Neural cell (in vitro differentiated cells): Measurements from ENCODE around the gene IL36B.

Source experiments
- MXI1 ChIP-seq: fragments of 450-650 bp; conservative IDR thresholded peaks from 2 replicates; pipeline ENCODE4 v1.6.1; 2014; ENCODE audit warnings: antibody characterized with exemption, mild to moderate bottlenecking; ENCODE audit not compliant: poor library complexity, severe bottlenecking
- POLR2AphosphoS5 ChIP-seq: IDR thresholded peaks from 2 replicates; pipeline ENCODE4 v1.6.1; 2012
- TF ChIP-seq, protein P1 (sequence below): fragments of 450-650 bp; IDR thresholded peaks from 2 replicates; pipeline ENCODE4 v1.5.1; 2014; ENCODE audit warnings: antibody characterized with exemption, mild to moderate bottlenecking, moderate library complexity; ENCODE audit not compliant: poor library complexity, severe bottlenecking

DNA sequence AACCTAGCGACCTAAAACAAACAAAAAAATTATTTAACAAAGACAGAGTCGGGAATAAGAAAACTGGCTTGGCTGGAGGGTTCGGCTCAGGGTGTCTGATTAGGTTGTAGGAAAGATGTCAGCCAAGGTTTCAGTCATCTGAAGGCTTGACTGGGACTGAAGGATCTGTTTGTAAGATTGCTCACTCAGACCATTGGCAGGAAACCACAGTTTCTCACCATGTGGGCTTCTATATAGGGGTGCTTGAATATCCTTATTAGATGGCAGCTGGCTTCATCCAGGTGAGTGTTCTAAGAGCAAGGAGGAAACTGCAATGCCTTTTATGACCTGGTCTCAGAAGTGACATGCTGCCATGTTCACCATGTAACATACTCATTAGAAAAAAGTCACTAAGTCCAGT is 999 bp upstream of the IL36B start:
- TF ChIP-seq, protein P1, sequence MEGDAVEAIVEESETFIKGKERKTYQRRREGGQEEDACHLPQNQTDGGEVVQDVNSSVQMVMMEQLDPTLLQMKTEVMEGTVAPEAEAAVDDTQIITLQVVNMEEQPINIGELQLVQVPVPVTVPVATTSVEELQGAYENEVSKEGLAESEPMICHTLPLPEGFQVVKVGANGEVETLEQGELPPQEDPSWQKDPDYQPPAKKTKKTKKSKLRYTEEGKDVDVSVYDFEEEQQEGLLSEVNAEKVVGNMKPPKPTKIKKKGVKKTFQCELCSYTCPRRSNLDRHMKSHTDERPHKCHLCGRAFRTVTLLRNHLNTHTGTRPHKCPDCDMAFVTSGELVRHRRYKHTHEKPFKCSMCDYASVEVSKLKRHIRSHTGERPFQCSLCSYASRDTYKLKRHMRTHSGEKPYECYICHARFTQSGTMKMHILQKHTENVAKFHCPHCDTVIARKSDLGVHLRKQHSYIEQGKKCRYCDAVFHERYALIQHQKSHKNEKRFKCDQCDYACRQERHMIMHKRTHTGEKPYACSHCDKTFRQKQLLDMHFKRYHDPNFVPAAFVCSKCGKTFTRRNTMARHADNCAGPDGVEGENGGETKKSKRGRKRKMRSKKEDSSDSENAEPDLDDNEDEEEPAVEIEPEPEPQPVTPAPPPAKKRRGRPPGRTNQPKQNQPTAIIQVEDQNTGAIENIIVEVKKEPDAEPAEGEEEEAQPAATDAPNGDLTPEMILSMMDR = no peak
- no peak for TF ChIP-seq MXI1
- TF ChIP-seq POLR2AphosphoS5 = no peak
